HEK293 (cell line): ENCODE data around the gene CCR5AS.

Experiments
- ATF2 ChIP-seq: fragments of 450-650 bp; formaldehyde crosslinking; IDR thresholded peaks from 2 replicates; pipeline ENCODE4 v1.5.1; 2016; ENCODE audit warnings: missing biosample characterization, missing genetic modification characterization, low read depth
- CTCF ChIP-seq: fragments of 450-650 bp; formaldehyde crosslinking; IDR thresholded peaks from 2 replicates; pipeline ENCODE4 v1.5.1; 2016; ENCODE audit warnings: missing biosample characterization, missing genetic modification characterization
- GLIS1 ChIP-seq: fragments of 450-650 bp; formaldehyde crosslinking; IDR thresholded peaks from 2 replicates; pipeline ENCODE4 v1.5.1; 2016; ENCODE audit warnings: missing biosample characterization, missing genetic modification characterization
- OVOL3 ChIP-seq: fragments of 450-650 bp; formaldehyde crosslinking; IDR thresholded peaks from 2 replicates; pipeline ENCODE4 v1.5.1; 2016; ENCODE audit warnings: missing biosample characterization, missing genetic modification characterization
- REPIN1 ChIP-seq: fragments of 450-650 bp; formaldehyde crosslinking; IDR thresholded peaks from 2 replicates; pipeline ENCODE4 v1.5.1; 2017; ENCODE audit warnings: missing biosample characterization, missing genetic modification characterization, low read depth
- TSHZ1 ChIP-seq: fragments of 450-650 bp; formaldehyde crosslinking; IDR thresholded peaks from 2 replicates; pipeline ENCODE4 v1.5.1; 2016; ENCODE audit warnings: missing biosample characterization, missing genetic modification characterization, borderline replicate concordance
- ZNF24 ChIP-seq: fragments of 450-650 bp; formaldehyde crosslinking; IDR thresholded peaks from 2 replicates; pipeline ENCODE4 v1.5.1; 2016; ENCODE audit warnings: missing biosample characterization, missing genetic modification characterization
- ZNF274 ChIP-seq, 2 experiments: fragments of 200-500 bp in 1 of 2; fragments of 450-650 bp in 1 of 2; sonication (Bioruptor generic) in 1 of 2; formaldehyde crosslinking in 1 of 2; IDR thresholded peaks; 2 replicates each; pipeline versions ENCODE4 v1.5.1 to v1.6.1; 2014 to 2016; ENCODE audit warnings: borderline replicate concordance in 1 of 2, inconsistent platforms in 1 of 2, low read length in 1 of 2, missing biosample characterization in 1 of 2, missing genetic modification characterization in 1 of 2
- ZNF341 ChIP-seq: fragments of 450-650 bp; formaldehyde crosslinking; IDR thresholded peaks from 2 replicates; pipeline ENCODE4; 2016; ENCODE audit warnings: low read depth, missing biosample characterization, missing genetic modification characterization
- ZNF555 ChIP-seq: fragments of 450-650 bp; formaldehyde crosslinking; conservative IDR thresholded peaks from 2 replicates; pipeline ENCODE4 v1.5.1; 2017; ENCODE audit warnings: missing biosample characterization, mild to moderate bottlenecking, missing genetic modification characterization, inconsistent platforms
- ZSCAN23 ChIP-seq: fragments of 450-650 bp; formaldehyde crosslinking; IDR thresholded peaks from 2 replicates; pipeline ENCODE4 v1.5.1; 2016; ENCODE audit warnings: missing biosample characterization, missing genetic modification characterization

GRCh38 chr3:46435081-46435726 lies 28.3 kb upstream of the CCR5AS start:
- no peak for TF ChIP-seq TSHZ1 (tag by site-specific recombination)
- no peak for TF ChIP-seq ZNF24 (tag by site-specific recombination)
- TF ChIP-seq CTCF (tag by site-specific recombination): no peak
- no peak for TF ChIP-seq GLIS1 (tag by site-specific recombination)
- no peak for TF ChIP-seq ZSCAN23 (tag by site-specific recombination)
- TF ChIP-seq REPIN1 (tag by site-specific recombination): no peak
- no peak for TF ChIP-seq ATF2
- no peak for TF ChIP-seq ZNF274 (IDR thresholded peaks at IDR 0.05; ENCODE audit: low read length)
- TF ChIP-seq ZNF274 (tag by site-specific recombination; IDR thresholded peaks at IDR 0.05; ENCODE audit: borderline replicate concordance): no peak
- no peak for TF ChIP-seq OVOL3 (tag by site-specific recombination)
- TF ChIP-seq ZNF341 (tag by site-specific recombination): no peak
- no peak for TF ChIP-seq ZNF555
